HG02610 (cell line): ENCODE results near the gene MSH4.
"Not testable (repeated sequence)": the region's sequence is repeated elsewhere in the genome, so short reads cannot be mapped to it uniquely, and the experiment has no call there.

Experiments
- ATAC-seq: cut with Tn5 transposase; IDR thresholded peaks from one replicate; pipeline ENCODE4 v1.9.1; 2021; ENCODE audit warnings: mild to moderate bottlenecking, moderate library complexity; ENCODE audit not compliant: unreplicated experiment

The MSH4 gene

GRCh38 chr1:75796376-75797272 lies at the start of gene MSH4:
Gene MSH4, plus strand, starts transcription at chr1:75796882. Its CDS starts 104 bp downstream, at chr1:75796986.
- ATAC-seq, result no peak

GRCh38 chr1:75757210-75757609 lies 39.5 kb upstream of the MSH4 start:
- not testable (repeated sequence) for ATAC-seq

GRCh38 chr1:75758543-75758942 lies 38.1 kb upstream of the MSH4 start:
- not testable (repeated sequence) for ATAC-seq

GRCh38 chr1:75764057-75764655 lies 32.5 kb upstream of the MSH4 start:
- no peak for ATAC-seq

GRCh38 chr1:75765697-75766355 lies 30.9 kb upstream of the MSH4 start:
- no peak for ATAC-seq

- ATAC-seq, result no peak
Observed at GRCh38 chr1:75768016-75768415, 28.7 kb upstream of the MSH4 start.

GRCh38 chr1:75770761-75771160 lies 25.9 kb upstream of the MSH4 start:
- ATAC-seq, result no peak

GRCh38 chr1:75771978-75772377 lies 24.7 kb upstream of the MSH4 start:
- ATAC-seq, result no peak

- ATAC-seq, result not testable (repeated sequence)
Observed at GRCh38 chr1:75777812-75778211, 18.9 kb upstream of the MSH4 start.

- not testable (repeated sequence) for ATAC-seq
Observed at GRCh38 chr1:75778694-75779093, 18.0 kb upstream of the MSH4 start.

GRCh38 chr1:75780183-75780582 lies 16.5 kb upstream of the MSH4 start:
- ATAC-seq, result not testable (repeated sequence)

- not testable (repeated sequence) for ATAC-seq
Observed at GRCh38 chr1:75783920-75784319, 12.8 kb upstream of the MSH4 start.

GRCh38 chr1:75785320-75785982 lies 11.2 kb upstream of the MSH4 start:
- peak; percentile 11 for ATAC-seq

- peak; percentile 58 for ATAC-seq
Observed at GRCh38 chr1:75785983-75786853, 10.5 kb upstream of the MSH4 start, which contains the start of gene RABGGTB. Gene RABGGTB, plus strand, starts transcription at chr1:75786256. Its CDS starts 16 bp downstream, at chr1:75786272.

GRCh38 chr1:75786901-75787493 lies 9.7 kb upstream of the MSH4 start:
- ATAC-seq, result no peak

GRCh38 chr1:75787524-75787923 lies 9.2 kb upstream of the MSH4 start:
- ATAC-seq, result no peak

GRCh38 chr1:75789988-75790387 lies 6.7 kb upstream of the MSH4 start:
- no peak for ATAC-seq

- no peak for ATAC-seq
Observed at GRCh38 chr1:75791022-75791421, 5.7 kb upstream of the MSH4 start.

GRCh38 chr1:75792091-75792490 lies 4.6 kb upstream of the MSH4 start:
- ATAC-seq, result no peak

- ATAC-seq, result no peak
Observed at GRCh38 chr1:75794382-75794781, 2.3 kb upstream of the MSH4 start.
